Ectodermal cell (in vitro differentiated cells): ENCODE data around the gene LRCH1.

Source experiments
- H3K27ac ChIP-seq: 2 replicates; pipeline ENCODE4 v1.7.0; 2013; ENCODE audit warnings: mild to moderate bottlenecking, low read depth, low read length; ENCODE audit not compliant: insufficient read depth, poor library complexity, severe bottlenecking
- H3K27me3 ChIP-seq: 2 replicates; pipeline ENCODE4 v1.7.0; 2013; ENCODE audit warnings: mild to moderate bottlenecking, low read length; ENCODE audit not compliant: insufficient read depth, control insufficient read depth, poor library complexity, severe bottlenecking
- H3K36me3 ChIP-seq: one replicate; pipeline ENCODE4 v1.7.0; 2013; ENCODE audit warnings: low read length; ENCODE audit not compliant: control insufficient read depth, insufficient read depth
- H3K4me1 ChIP-seq: one replicate; pipeline ENCODE4 v1.7.0; 2013; ENCODE audit warnings: low read length; ENCODE audit not compliant: control insufficient read depth, insufficient read depth
- H3K4me3 ChIP-seq: 2 replicates; pipeline ENCODE4 v1.7.0; 2013; ENCODE audit warnings: low read depth, low read length, control low read depth; ENCODE audit not compliant: insufficient read depth
- H3K9me3 ChIP-seq: 2 replicates; pipeline ENCODE4 v1.7.0; 2013; ENCODE audit warnings: mild to moderate bottlenecking, low read length, moderate library complexity; ENCODE audit not compliant: control insufficient read depth
- WGBS, 2 experiments: methylation state at CpG; one replicate each; pipeline ENCODE4 v1.1.7; 2013; ENCODE audit warnings: missing lambda C conversion rate in 2 of 2; 5-methylcytosine and 5-hydroxymethylcytosine counted together

LRCH1 gene

GRCh38 chr13:46797501-46798237 lies 244.7 kb downstream of the LRCH1 start:
- H3K36me3 ChIP-seq, result no peaks in the 10 kb centered on the region
- no peaks in the 10 kb centered on the region for H3K9me3 ChIP-seq
- H3K27me3 ChIP-seq, result no peaks in the 10 kb centered on the region
- H3K27ac ChIP-seq, result peak overlapping the region; percentile 55
- peak overlapping the region; percentile 73 for H3K4me3 ChIP-seq
- 76 to 77% methylated on average over 9 of the region's 9 CpGs for WGBS, 2 experiments
- peaks cover 12% of the 10 kb centered on the region for H3K4me1 ChIP-seq

DNA sequence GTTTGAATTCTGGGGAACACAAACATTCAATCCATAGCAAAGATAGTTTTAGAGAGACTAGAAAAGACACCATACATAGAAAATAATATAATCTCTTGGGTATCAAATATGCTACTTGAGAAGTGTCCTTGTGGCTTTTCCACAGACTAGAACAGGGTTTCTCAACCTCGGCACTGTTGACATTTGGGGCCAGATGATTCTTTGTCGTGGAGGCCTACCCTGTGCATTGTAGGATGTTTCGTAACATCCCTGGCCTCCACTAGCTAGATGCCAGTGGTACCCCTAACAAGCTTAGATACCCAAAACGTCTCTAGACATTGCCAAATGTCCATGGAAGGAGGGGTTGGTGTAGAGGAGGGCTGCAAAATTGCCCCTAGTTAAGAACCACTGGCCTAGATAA lies 246.2 kb downstream of the LRCH1 start:
- 90 to 94% methylated on average over 3 to 4 of the region's 4 CpGs for WGBS, 2 experiments
- Histone ChIP-seq H3K4me1 (peaks cover 12% of the 10 kb centered on the region), H3K27me3 (no peaks in the 10 kb centered on the region), H3K36me3 (no peaks in the 10 kb centered on the region), H3K27ac (no peak overlapping the region), H3K4me3 (no peak overlapping the region), H3K9me3 (no peaks in the 10 kb centered on the region)

DNA sequence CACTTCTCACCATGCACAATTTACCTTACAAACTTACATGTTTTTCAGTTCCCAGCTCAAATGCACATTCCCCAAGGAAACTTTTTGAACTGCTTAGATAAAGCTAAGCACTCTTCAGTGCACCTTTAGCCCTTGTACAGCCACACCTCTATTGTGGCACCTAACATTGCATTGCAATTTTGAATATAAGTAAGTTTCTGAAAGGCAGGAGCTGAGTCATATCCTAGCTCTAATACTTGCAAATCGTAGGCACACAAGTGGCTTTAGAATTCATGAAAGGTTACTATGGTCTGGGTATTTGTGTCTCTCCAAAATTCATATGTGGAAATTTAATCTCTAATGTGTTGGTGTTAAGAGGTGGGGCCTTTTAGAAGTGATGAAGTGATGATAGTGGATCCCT lies 248.9 kb downstream of the LRCH1 start:
- Histone ChIP-seq H3K9me3 (no peaks in the 10 kb centered on the region), H3K4me1 (peaks cover 4% of the 10 kb centered on the region), H3K4me3 (no peak overlapping the region), H3K36me3 (no peaks in the 10 kb centered on the region), H3K27me3 (no peaks in the 10 kb centered on the region), H3K27ac (no peak overlapping the region)
- 86 to 93% methylated on average over 1 of the region's 1 CpG for WGBS, 2 experiments
